Thymus (tissue), 14 donors: ENCODE results near the gene MAD2L2. TPM values are rescaled to one million over a fixed set of nuclear protein-coding genes. Genes with fewer than 3 reads are reported as not detected.

Experiments used
- DNase-seq, 9 donors: peaks; one replicate each; pipeline ENCODE4 v3.0.0-alpha.2; 2013; ENCODE audit warnings: low spot score in 9 of 9, low read depth in 6 of 9, missing footprints in 1 of 9
- H3K27ac ChIP-seq, 2 donors: one replicate each; pipeline ENCODE4 v1.5.1; 2013; ENCODE audit warnings: control low read depth in 1 of 2, low read depth in 1 of 2, low read length in 1 of 2, mild to moderate bottlenecking in 1 of 2, moderate library complexity in 1 of 2
- H3K27me3 ChIP-seq, 2 donors: one replicate each; pipeline ENCODE4 v1.5.1; 2013; ENCODE audit warnings: low read length in 1 of 2; ENCODE audit not compliant: control insufficient read depth in 2 of 2, insufficient read depth in 1 of 2
- H3K36me3 ChIP-seq, 2 donors: one replicate each; pipeline ENCODE4 v1.5.1; 2013; ENCODE audit warnings: low read length in 1 of 2, mild to moderate bottlenecking in 1 of 2, moderate library complexity in 1 of 2; ENCODE audit not compliant: control insufficient read depth in 2 of 2, insufficient read depth in 2 of 2
- H3K4me1 ChIP-seq, 2 donors: one replicate each; pipeline ENCODE4 v1.5.1; 2013; ENCODE audit warnings: low read length in 2 of 2; ENCODE audit not compliant: control insufficient read depth in 2 of 2, insufficient read depth in 2 of 2
- H3K4me3 ChIP-seq, 2 donors: one replicate each; pipeline ENCODE4 v1.5.1; 2013; ENCODE audit warnings: low read length in 2 of 2, control low read depth in 1 of 2, mild to moderate bottlenecking in 1 of 2
- H3K9me3 ChIP-seq, 2 donors: one replicate each; pipeline ENCODE4 v1.5.1; 2013; ENCODE audit warnings: low read length in 1 of 2, mild to moderate bottlenecking in 1 of 2; ENCODE audit not compliant: control insufficient read depth in 2 of 2, insufficient read depth in 1 of 2
- WGBS: extraction: QIAGEN DNeasy Blood & Tissue Kit; methylation state at CpG from one replicate; pipeline ENCODE4 v1.1.7; 2013; 5-methylcytosine and 5-hydroxymethylcytosine counted together
- long read RNA-seq, 10 donors: transcript quantifications; one replicate each; lab custom pipeline, GENCODE V29; 2026
- polyA plus RNA-seq: library from polyadenylated mRNA; stranded (reverse); fragments of 200-250 nt; gene quantifications from one replicate; pipeline ENCODE4 v1.2.3, GENCODE V29; 2013
- total RNA-seq: library from RNA; stranded (reverse); fragments of 120-200 nt; gene quantifications from one replicate; pipeline ENCODE4 v1.2.4, GENCODE V29; 2013
- donor health status: healthy.

The MAD2L2 gene
- total RNA-seq = 61.6 TPM
- 49.6 TPM for polyA plus RNA-seq
- long read RNA-seq, donor 1, partial matches to known transcripts = 0 of 1 reads
- long read RNA-seq, donor 1, other reads (novel, unspliced or antisense) = 0 of 1 reads
- long read RNA-seq, donor 2, transcript MAD2L2-207 (9 exons, 1,118 nt) = major isoform, 59 of 74 reads
- long read RNA-seq, donor 2, partial matches to known transcripts = 12 of 74 reads
- long read RNA-seq, donor 2, other reads (novel, unspliced or antisense) = 0 of 74 reads
- long read RNA-seq, donor 3, transcript MAD2L2-207 (9 exons, 1,118 nt) = major isoform, 32 of 45 reads
- long read RNA-seq, donor 3, partial matches to known transcripts = 10 of 45 reads
- long read RNA-seq, donor 3, other reads (novel, unspliced or antisense) = 0 of 45 reads
- long read RNA-seq, donor 4, transcript MAD2L2-207 (9 exons, 1,118 nt) = major isoform, 6 of 6 reads
- long read RNA-seq, donor 4, partial matches to known transcripts = 0 of 6 reads
- long read RNA-seq, donor 4, other reads (novel, unspliced or antisense) = 0 of 6 reads
- long read RNA-seq, donor 5, transcript MAD2L2-207 (9 exons, 1,118 nt) = major isoform, 17 of 37 reads
- long read RNA-seq, donor 5, partial matches to known transcripts = 16 of 37 reads
- long read RNA-seq, donor 5, other reads (novel, unspliced or antisense) = 0 of 37 reads
- long read RNA-seq, donor 6, transcript MAD2L2-207 (9 exons, 1,118 nt) = major isoform, 22 of 22 reads
- long read RNA-seq, donor 6, partial matches to known transcripts = 0 of 22 reads
- long read RNA-seq, donor 6, other reads (novel, unspliced or antisense) = 0 of 22 reads
- long read RNA-seq, donor 7, transcript MAD2L2-207 (9 exons, 1,118 nt) = major isoform, 30 of 30 reads
- long read RNA-seq, donor 7, partial matches to known transcripts = 0 of 30 reads
- long read RNA-seq, donor 7, other reads (novel, unspliced or antisense) = 0 of 30 reads
- long read RNA-seq, donor 8, transcript MAD2L2-207 (9 exons, 1,118 nt) = major isoform, 6 of 6 reads
- long read RNA-seq, donor 8, partial matches to known transcripts = 0 of 6 reads
- long read RNA-seq, donor 8, other reads (novel, unspliced or antisense) = 0 of 6 reads
- long read RNA-seq, donor 9, transcript MAD2L2-207 (9 exons, 1,118 nt) = major isoform, 17 of 18 reads
- long read RNA-seq, donor 9, partial matches to known transcripts = 0 of 18 reads
- long read RNA-seq, donor 9, other reads (novel, unspliced or antisense) = 0 of 18 reads
- long read RNA-seq, donor 10, transcript MAD2L2-207 (9 exons, 1,118 nt) = major isoform, 16 of 25 reads
- long read RNA-seq, donor 10, partial matches to known transcripts = 7 of 25 reads
- long read RNA-seq, donor 10, other reads (novel, unspliced or antisense) = 0 of 25 reads

DNA sequence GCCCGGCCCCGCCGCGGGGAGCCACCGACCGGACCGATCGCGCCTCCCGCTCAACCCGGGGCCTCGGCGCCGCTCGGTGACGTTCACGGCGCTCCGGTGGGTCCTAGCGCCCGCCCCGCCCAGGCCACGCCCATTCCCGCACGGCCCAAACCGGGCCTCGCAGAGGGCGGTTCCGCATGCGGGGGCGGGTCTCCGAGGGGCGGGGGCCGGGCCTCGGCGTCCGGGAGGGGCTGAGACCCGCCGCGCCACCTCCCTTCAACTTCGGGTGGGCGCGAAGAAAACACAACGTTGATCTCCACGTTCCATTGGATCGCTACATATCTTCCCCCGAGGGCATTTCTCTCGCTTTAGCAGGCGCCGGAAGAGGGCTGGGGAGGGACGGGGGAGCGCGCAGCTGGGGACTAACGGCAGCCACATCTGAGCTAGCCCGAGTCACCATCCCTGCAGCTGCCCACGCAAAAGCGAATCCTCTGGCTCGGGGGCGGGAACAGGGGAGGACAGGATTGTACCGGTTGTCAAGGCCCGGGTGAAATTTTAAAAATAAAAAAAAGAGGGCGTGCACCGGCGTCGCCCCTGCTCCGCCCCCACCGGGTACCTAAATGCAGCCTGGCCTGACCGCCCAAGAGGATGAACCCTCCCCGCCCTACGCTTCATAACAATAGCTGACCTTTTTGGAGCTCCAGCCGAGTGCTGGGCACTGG is at the start of gene MAD2L2:
TSS of gene MAD2L2 (minus strand) at position 78 of the 701 bp plus-strand sequence. CDS start 547 bp downstream, outside the sequence.
- DNase-seq = peak; percentile 58 to 93 (median 80)
- H3K27ac ChIP-seq = peak within 1 kb of the TSS; percentile 85 to 96
- H3K4me1 ChIP-seq = peaks cover 12 to 21% of the 10 kb centered on the region in 2 donors
- peaks cover 3 to 10% of the 10 kb centered on the region in 2 donors for H3K36me3 ChIP-seq
- H3K27me3 ChIP-seq = peaks cover 0 to 15% of the 10 kb centered on the region in 2 donors
- H3K9me3 ChIP-seq = peaks cover 0 to 4% of the 10 kb centered on the region in 2 donors
- peak within 1 kb of the TSS; percentile 90 to 91 for H3K4me3 ChIP-seq
- under 1% methylated on average over 71 of the region's 71 CpGs for WGBS

DNA sequence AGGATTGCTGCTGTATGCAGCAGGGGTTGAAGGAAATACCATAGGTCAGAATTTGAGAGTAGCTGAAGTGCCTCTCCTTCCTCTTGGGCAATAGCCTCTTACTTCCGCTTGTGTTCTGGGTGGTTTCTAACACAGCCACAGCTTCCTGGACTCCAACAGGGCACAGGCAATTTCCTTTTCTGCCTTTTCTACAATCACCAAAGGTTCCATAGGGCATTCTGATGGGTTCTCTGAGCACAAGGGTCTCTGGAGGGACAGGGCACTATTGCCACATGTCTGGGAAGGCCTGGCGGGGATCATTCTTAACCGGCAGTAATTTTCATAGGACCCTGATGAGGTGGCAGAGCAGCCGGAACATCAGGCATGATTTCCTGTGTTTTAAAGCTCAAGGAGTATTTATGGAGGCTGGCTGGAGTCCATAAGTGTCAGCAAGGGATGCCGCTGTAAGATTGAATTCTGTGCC is 49.5 kb upstream of the MAD2L2 start:
- Histone ChIP-seq H3K27ac (peak overlapping the region; percentile 57 to 84), H3K9me3 (no peaks in the 10 kb centered on the region), H3K4me1 (peaks cover 14 to 44% of the 10 kb centered on the region in 2 donors), H3K36me3 (no peaks in the 10 kb centered on the region), H3K4me3 (peak overlapping the region in 1 of 2 donors; percentile 31), H3K27me3 (no peaks in the 10 kb centered on the region)
- WGBS = 15% methylated on average over 5 of the region's 5 CpGs
- DNase-seq = peak in 4 of 9 donors; percentile 44 to 77 (median 52)

DNA sequence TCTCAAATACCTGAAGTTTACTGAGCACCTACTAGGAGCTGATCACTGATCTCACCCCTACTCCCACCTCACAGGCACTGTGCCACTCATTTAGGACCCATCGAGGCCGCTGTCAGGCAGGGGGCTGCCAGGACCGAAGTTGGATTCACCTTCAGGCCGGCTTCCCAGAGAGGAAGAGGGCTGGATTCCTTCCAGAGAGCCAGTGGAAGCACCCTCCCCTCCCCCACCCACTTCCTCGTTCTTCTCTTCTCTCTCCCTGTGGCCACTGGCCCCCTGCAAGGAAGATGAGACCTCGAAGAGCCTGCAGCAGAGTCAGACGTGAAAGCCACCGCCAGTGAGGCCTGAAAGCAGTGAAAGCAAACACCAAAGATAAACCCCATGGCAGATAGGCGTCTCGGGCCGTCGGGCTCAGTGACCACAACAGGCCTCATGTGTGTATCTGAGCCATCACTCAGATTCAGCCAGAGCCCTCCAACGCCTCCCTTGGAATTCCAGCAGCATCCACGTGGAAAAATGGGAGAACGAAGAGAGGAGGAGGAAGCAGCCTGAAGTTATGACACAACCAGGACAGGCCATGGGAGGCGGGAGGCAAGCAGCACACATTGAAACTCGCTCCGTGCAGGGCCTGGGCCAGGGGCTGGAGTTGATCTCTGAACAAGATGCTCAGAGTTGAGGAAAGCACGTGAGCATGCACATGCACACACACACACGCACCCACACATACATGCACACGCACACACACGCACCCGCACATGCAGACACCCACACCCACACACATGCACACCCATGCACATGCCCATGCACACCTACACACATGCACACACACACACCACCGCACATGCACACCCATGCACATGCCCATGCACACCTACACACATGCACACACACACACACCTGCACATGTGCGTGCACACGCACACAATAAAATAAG is 48.8 kb upstream of the MAD2L2 start:
- WGBS = 68% methylated on average over 26 of the region's 26 CpGs
- DNase-seq = peak in 1 of 9 donors; percentile 19
- Histone ChIP-seq H3K27me3 (no peaks in the 10 kb centered on the region), H3K4me1 (peaks cover 14 to 44% of the 10 kb centered on the region in 2 donors), H3K9me3 (no peaks in the 10 kb centered on the region), H3K36me3 (no peaks in the 10 kb centered on the region), H3K4me3 (no peak overlapping the region), H3K27ac (peak overlapping the region; percentile 57 to 72)

DNA sequence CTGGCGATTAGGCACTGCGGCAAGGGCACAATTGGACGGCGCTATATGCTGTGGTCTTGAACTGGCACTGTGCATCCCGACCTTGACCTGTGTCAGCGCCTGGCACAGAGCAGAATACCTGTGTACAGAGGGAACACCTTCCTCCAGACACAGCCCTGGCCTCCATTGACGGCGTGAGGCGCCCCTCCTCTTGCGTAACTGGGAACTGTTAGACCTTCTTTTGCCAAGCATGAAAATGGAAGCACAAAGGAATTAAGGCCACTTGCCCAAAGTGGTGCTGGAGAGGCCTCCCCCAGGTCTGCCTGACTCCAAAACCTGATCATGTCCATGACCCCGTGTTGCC is 48.2 kb upstream of the MAD2L2 start:
- DNase-seq = no peak
- H3K4me1 ChIP-seq = peaks cover 14 to 44% of the 10 kb centered on the region in 2 donors
- H3K27me3 ChIP-seq = peaks cover 0 to under 1% of the 10 kb centered on the region in 2 donors
- no peak overlapping the region for H3K4me3 ChIP-seq
- no peaks in the 10 kb centered on the region for H3K36me3 ChIP-seq
- H3K9me3 ChIP-seq = no peaks in the 10 kb centered on the region
- no peak overlapping the region for H3K27ac ChIP-seq
- WGBS = 97% methylated on average over 11 of the region's 11 CpGs

DNA sequence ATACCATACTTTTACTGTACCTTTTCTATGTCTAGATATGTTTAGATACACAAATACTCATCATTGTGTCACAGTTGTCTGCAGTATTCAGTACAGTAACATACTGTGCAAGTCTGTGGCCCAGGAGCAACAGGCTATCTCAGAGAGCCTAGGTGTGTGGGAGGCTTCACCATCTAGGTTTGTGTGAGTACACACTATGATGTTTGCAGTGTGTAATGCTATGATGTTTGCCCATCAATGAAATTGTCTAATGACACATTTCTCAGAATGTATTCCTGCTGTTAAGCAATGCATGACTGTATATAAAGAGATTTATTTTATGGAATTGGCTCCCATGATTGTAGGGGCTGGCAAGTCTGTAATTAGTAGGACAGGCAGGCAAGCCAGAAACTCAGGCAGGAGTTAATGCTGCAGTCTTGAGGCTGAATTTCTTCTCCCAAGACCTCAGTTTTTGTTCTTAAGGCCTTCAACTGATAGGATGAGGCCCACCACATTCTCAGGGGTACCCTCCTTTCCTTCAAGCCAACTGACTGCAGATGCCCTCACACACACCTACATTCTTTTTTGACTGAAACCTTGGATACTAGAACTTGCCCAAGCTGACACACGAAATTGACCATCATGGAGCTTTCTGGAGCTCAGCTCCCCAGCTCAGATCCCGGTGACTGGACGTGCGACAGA is 47.3 kb upstream of the MAD2L2 start:
- peaks cover 0 to 3% of the 10 kb centered on the region in 2 donors for H3K27me3 ChIP-seq

DNA sequence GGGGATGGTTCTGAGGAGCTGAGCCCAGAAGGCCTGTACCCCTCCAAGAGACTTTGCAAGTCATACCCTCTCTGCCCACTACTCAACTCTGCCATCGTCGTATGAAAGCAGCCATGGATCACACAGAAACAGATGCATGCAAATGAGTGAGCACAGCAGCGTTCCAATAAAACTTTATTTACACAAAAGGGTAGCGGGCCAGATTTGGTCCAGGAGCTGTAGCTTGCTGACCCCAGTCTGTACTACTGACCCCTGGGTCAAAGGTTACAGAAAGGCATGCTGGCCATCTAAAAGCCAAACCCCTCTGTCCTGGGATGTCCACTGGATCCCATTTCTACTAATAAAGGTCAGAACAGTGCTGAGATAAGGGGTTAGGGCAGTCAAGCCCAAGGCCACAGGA is 46.2 kb upstream of the MAD2L2 start:
- no peak for DNase-seq
- H3K9me3 ChIP-seq = no peaks in the 10 kb centered on the region
- H3K4me3 ChIP-seq = no peak overlapping the region
- peaks cover 0 to 3% of the 10 kb centered on the region in 2 donors for H3K27me3 ChIP-seq
- H3K36me3 ChIP-seq = no peaks in the 10 kb centered on the region
- peaks cover 13 to 38% of the 10 kb centered on the region in 2 donors for H3K4me1 ChIP-seq
- H3K27ac ChIP-seq = no peak overlapping the region
- WGBS = 95% methylated on average over 4 of the region's 4 CpGs

More for the DNA sequence above, 47.3 kb upstream of the MAD2L2 start:
- Histone ChIP-seq H3K4me3 (no peak overlapping the region), H3K27ac (no peak overlapping the region), H3K9me3 (no peaks in the 10 kb centered on the region), H3K36me3 (no peaks in the 10 kb centered on the region), H3K4me1 (peaks cover 14 to 44% of the 10 kb centered on the region in 2 donors)
- WGBS = over 99% methylated on average over 4 of the region's 4 CpGs
- no peak for DNase-seq

DNA sequence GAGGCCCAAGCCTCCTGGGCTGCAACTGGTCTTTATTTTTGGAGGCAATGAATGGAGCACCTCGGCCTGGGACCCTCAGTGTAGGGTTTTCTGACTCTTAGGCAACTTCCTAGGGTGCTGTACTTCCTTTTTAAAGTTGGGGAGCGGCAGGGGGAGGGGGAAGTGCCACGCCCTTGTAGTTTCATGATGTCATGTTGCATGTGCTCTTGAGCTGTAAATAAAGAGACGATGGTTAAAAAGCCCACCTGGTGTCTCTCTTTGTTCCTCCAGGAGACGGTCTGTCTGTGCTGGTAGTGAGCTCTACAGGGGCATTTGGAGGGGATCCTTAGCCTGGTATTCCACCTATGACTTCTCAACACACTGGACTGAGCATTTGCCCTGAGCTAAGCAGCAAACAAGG is 44.7 kb upstream of the MAD2L2 start:
- DNase-seq = peak in 1 of 9 donors; percentile 27
- 76% methylated on average over 5 of the region's 5 CpGs for WGBS
- H3K36me3 ChIP-seq = no peaks in the 10 kb centered on the region
- no peak overlapping the region for H3K4me3 ChIP-seq
- H3K9me3 ChIP-seq = no peaks in the 10 kb centered on the region
- H3K27me3 ChIP-seq = peaks cover 0 to 3% of the 10 kb centered on the region in 2 donors
- no peak overlapping the region for H3K27ac ChIP-seq
- H3K4me1 ChIP-seq = peaks cover 6 to 23% of the 10 kb centered on the region in 2 donors
